GM19025 (cell line): ENCODE data around the gene RGS3.

Source experiments
- ATAC-seq: cut with Tn5 transposase; IDR thresholded peaks from one replicate; pipeline ENCODE4 v1.9.1; 2021; ENCODE audit warnings: mild to moderate bottlenecking, low read depth, moderate library complexity; ENCODE audit not compliant: unreplicated experiment

Gene RGS3

GRCh38 chr9:113464286-113464660 lies 746 bp downstream of the RGS3 start:
- no peak for ATAC-seq

- no peak for ATAC-seq
Measured at GRCh38 chr9:113465599-113466140, 2.1 kb downstream of the RGS3 start.

- ATAC-seq, result no peak
Measured at GRCh38 chr9:113467183-113467582, 3.7 kb downstream of the RGS3 start.

GRCh38 chr9:113468716-113469448 lies 5.4 kb downstream of the RGS3 start:
- no peak for ATAC-seq

- no peak for ATAC-seq
Measured at GRCh38 chr9:113471143-113471542, 7.6 kb downstream of the RGS3 start.

- no peak for ATAC-seq
Measured at GRCh38 chr9:113471566-113471965, 8.0 kb downstream of the RGS3 start.

GRCh38 chr9:113472199-113472598 lies 8.7 kb downstream of the RGS3 start:
- ATAC-seq, result no peak

- no peak for ATAC-seq
Measured at GRCh38 chr9:113474360-113475028, 11.0 kb downstream of the RGS3 start.

- ATAC-seq, result no peak
Measured at GRCh38 chr9:113475031-113475430, 11.5 kb downstream of the RGS3 start.

GRCh38 chr9:113475992-113476391 lies 12.5 kb downstream of the RGS3 start:
- no peak for ATAC-seq

- no peak for ATAC-seq
Measured at GRCh38 chr9:113476511-113476916, 13.0 kb downstream of the RGS3 start.

GRCh38 chr9:113477058-113477457 lies 13.5 kb downstream of the RGS3 start:
- ATAC-seq, result no peak

GRCh38 chr9:113477661-113478060 lies 14.1 kb downstream of the RGS3 start:
- no peak for ATAC-seq

GRCh38 chr9:113479174-113479621 lies 15.7 kb downstream of the RGS3 start:
- ATAC-seq, result no peak

GRCh38 chr9:113480612-113481011 lies 17.1 kb downstream of the RGS3 start:
- ATAC-seq, result no peak

GRCh38 chr9:113481176-113481787 lies 17.8 kb downstream of the RGS3 start:
- no peak for ATAC-seq

- no peak for ATAC-seq
Measured at GRCh38 chr9:113482341-113482740, 18.8 kb downstream of the RGS3 start.

- no peak for ATAC-seq
Measured at GRCh38 chr9:113482991-113483675, 19.6 kb downstream of the RGS3 start.

GRCh38 chr9:113483676-113484257 lies 20.2 kb downstream of the RGS3 start:
- no peak for ATAC-seq

- ATAC-seq, result no peak
Measured at GRCh38 chr9:113484258-113484730, 20.8 kb downstream of the RGS3 start.
